Kidney (tissue), 14 donors: Measurements from ENCODE around the gene CCNT2. TPM values are rescaled to one million over a fixed set of nuclear protein-coding genes. Genes with fewer than 3 reads are reported as not detected.
"Not testable (repeated sequence)": the region's sequence is repeated elsewhere in the genome, so short reads cannot be mapped to it uniquely, and the experiment has no call there.

Source experiments
- DNase-seq, 5 donors: peaks; one replicate each; pipeline ENCODE4 v3.0.0-alpha.2; 2013 to 2020
- FAIRE-seq: peaks from 2 replicates; lab custom pipeline; 2012; peaks lifted over from hg19 to GRCh38; lab: Jason Lieb, UNC
- H3K27ac ChIP-seq, 2 donors: one replicate each; pipeline ENCODE4 v1.7.0; 2013; ENCODE audit warnings: low read depth in 2 of 2, low read length in 2 of 2, inconsistent platforms in 1 of 2
- H3K27me3 ChIP-seq: one replicate; pipeline ENCODE4 v1.7.1; 2013; ENCODE audit warnings: low read length, inconsistent platforms; ENCODE audit not compliant: control insufficient read depth, insufficient read depth
- H3K36me3 ChIP-seq, 3 donors: one replicate each; pipeline versions ENCODE4 v1.7.0 to v1.7.1; 2013; ENCODE audit warnings: low read length in 3 of 3, control low read depth in 1 of 3, inconsistent platforms in 1 of 3; ENCODE audit not compliant: insufficient read depth in 3 of 3, control insufficient read depth in 2 of 3
- H3K4me1 ChIP-seq, 3 donors: one replicate each; pipeline versions ENCODE4 v1.7.0 to v1.7.1; 2013; ENCODE audit warnings: low read length in 3 of 3, inconsistent platforms in 1 of 3, low read depth in 1 of 3; ENCODE audit not compliant: control insufficient read depth in 2 of 3, insufficient read depth in 2 of 3
- H3K4me3 ChIP-seq, 3 donors: one replicate each; pipeline versions ENCODE4 v1.7.0 to v1.8.1; 2013; ENCODE audit warnings: low read length in 3 of 3, control low read depth in 1 of 3, inconsistent platforms in 1 of 3
- H3K9ac ChIP-seq, 3 donors: one replicate each; pipeline versions ENCODE4 v1.7.0 to v1.7.1; 2013; ENCODE audit warnings: low read length in 3 of 3, control low read depth in 1 of 3, inconsistent platforms in 1 of 3
- H3K9me3 ChIP-seq, 3 donors: one replicate each; pipeline versions ENCODE4 v1.7.0 to v1.7.1; 2013; ENCODE audit warnings: low read length in 3 of 3, control low read depth in 1 of 3, inconsistent platforms in 1 of 3; ENCODE audit not compliant: control insufficient read depth in 2 of 3, insufficient read depth in 1 of 3
- CTCF ChIP-seq: IDR thresholded peaks from 3 replicates; pipeline ENCODE4 v1.5.1; 2012; ENCODE audit warnings: mild to moderate bottlenecking, moderate library complexity, borderline replicate concordance; ENCODE audit not compliant: insufficient read depth; ENCODE audit errors: extremely low read depth
- intact Hi-C: fragments of 100-400 bp; cut with DNase I; formaldehyde crosslinking; loops from one replicate; pipeline ENCODE4 v1.11.1; 2022
- polyA plus RNA-seq: library from polyadenylated mRNA; stranded (reverse); fragments of 350-450 nt; fragmentation: Illumina TruSeq; extraction: RNeasy Lipid Tissue Mini Kit (QIAGEN cat#74804); gene quantifications from one replicate; pipeline ENCODE4 v1.2.3, GENCODE V29; 2014; ENCODE audit warnings: low read depth, low replicate concordance; ENCODE audit not compliant: insufficient read depth
- total RNA-seq: library from RNA; stranded (reverse); fragmentation: NEBNext Ultra II Directional; extraction: Animal tissue kit (Norgen Biotek cat#: 25700); gene quantifications from one replicate; pipeline ENCODE4 v1.2.1, GENCODE V29; 2021
- donor health status: control.
- donor health status: control.
- donor health status: control.
- donor health status: control.
- donor health status: control.
- donor health status: DM: yes; HTN: yes; CAD: no.
- donor health status: Normal renal cell carcinoma (clear cell type).

CCNT2 gene
- total and polyA plus RNA-seq, 2 donors from 2014 or later = 7.0 to 42.1 TPM

GRCh38 chr2:134905168-134905567 lies 13.5 kb upstream of the CCNT2 start:
- no peak overlapping the region for H3K27ac ChIP-seq
- no peak for TF ChIP-seq CTCF
- intact Hi-C loops = no loop called here

GRCh38 chr2:134906726-134907125 lies 11.9 kb upstream of the CCNT2 start:
- intact Hi-C loops = no loop called here
- Histone ChIP-seq H3K27me3 (no peaks in the 10 kb centered on the region), H3K36me3 (no peaks in the 10 kb centered on the region), H3K9me3 (no peaks in the 10 kb centered on the region), H3K27ac (no peak overlapping the region), H3K9ac (no peak overlapping the region), H3K4me1 (no peaks in the 10 kb centered on the region), H3K4me3 (no peak overlapping the region)
- TF ChIP-seq CTCF = no peak
- no peak for FAIRE-seq
- no peak for DNase-seq

More at GRCh38 chr2:134905168-134905567, 13.5 kb upstream of the CCNT2 start:
- Histone ChIP-seq H3K4me1 (no peaks in the 10 kb centered on the region), H3K27me3 (no peaks in the 10 kb centered on the region), H3K4me3 (no peak overlapping the region), H3K9ac (no peak overlapping the region), H3K36me3 (peaks cover 0 to 7% (median 0%) of the 10 kb centered on the region in 3 donors), H3K9me3 (no peaks in the 10 kb centered on the region)
- no peak for FAIRE-seq
- no peak for DNase-seq

GRCh38 chr2:134907441-134908116 lies 11.0 kb upstream of the CCNT2 start:
- H3K27ac ChIP-seq, H3K9ac ChIP-seq, H3K4me3 ChIP-seq, H3K4me1 ChIP-seq, H3K9me3 ChIP-seq, H3K27me3 ChIP-seq, DNase-seq, FAIRE-seq, H3K36me3 ChIP-seq, intact Hi-C loops: not testable (repeated sequence)

- Histone ChIP-seq H3K9ac (no peak overlapping the region), H3K36me3 (no peaks in the 10 kb centered on the region), H3K27ac (no peak overlapping the region), H3K4me3 (no peak overlapping the region), H3K4me1 (no peaks in the 10 kb centered on the region), H3K9me3 (no peaks in the 10 kb centered on the region), H3K27me3 (no peaks in the 10 kb centered on the region)
- no peak for TF ChIP-seq CTCF
- intact Hi-C loops = no loop called here
- no peak for DNase-seq
- FAIRE-seq = no peak
Observed at GRCh38 chr2:134910763-134911399, 7.7 kb upstream of the CCNT2 start.
